Urinary bladder (tissue), 4 donors: ENCODE data around the gene TMEM60. TPM values are rescaled to one million over a fixed set of nuclear protein-coding genes. Genes with fewer than 3 reads are reported as not detected.
"Not testable (repeated sequence)": the region's sequence is repeated elsewhere in the genome, so short reads cannot be mapped to it uniquely, and the experiment has no call there.

Experiments used
- DNase-seq: peaks from one replicate; pipeline ENCODE4 v3.0.0-alpha.2; 2015; ENCODE audit errors: extremely low spot score
- H3K27ac ChIP-seq: one replicate; pipeline ENCODE4 v1.5.1; 2013; ENCODE audit warnings: low read depth, mild to moderate bottlenecking, moderate library complexity
- H3K36me3 ChIP-seq: one replicate; pipeline ENCODE4 v1.6.1; 2013; ENCODE audit warnings: mild to moderate bottlenecking, moderate library complexity; ENCODE audit not compliant: insufficient read depth
- H3K4me1 ChIP-seq: one replicate; pipeline ENCODE4 v1.6.1; 2013; ENCODE audit warnings: mild to moderate bottlenecking, moderate library complexity; ENCODE audit not compliant: insufficient read depth
- H3K4me3 ChIP-seq: one replicate; pipeline ENCODE4 v1.5.1; 2013; ENCODE audit warnings: low read depth, low read length
- WGBS: extraction: QIAGEN DNeasy Blood & Tissue Kit; methylation state at CpG from one replicate; pipeline ENCODE4 v1.1.7; 2013; 5-methylcytosine and 5-hydroxymethylcytosine counted together
- polyA plus RNA-seq: library from polyadenylated mRNA; stranded (reverse); fragments of 200-250 nt; gene quantifications from one replicate; pipeline ENCODE4 v1.2.3, GENCODE V29; 2013
- total RNA-seq: library from RNA; depleted of rRNA; stranded (reverse); fragments of >200 nt; gene quantifications from one replicate; pipeline ENCODE4 v1.2.3, GENCODE V29; 2014
- donor health status: healthy with polysubstance abuse.
- donor health status: healthy.

Gene TMEM60, protein sequence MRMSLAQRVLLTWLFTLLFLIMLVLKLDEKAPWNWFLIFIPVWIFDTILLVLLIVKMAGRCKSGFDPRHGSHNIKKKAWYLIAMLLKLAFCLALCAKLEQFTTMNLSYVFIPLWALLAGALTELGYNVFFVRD
- 23.2 TPM for total RNA-seq
- polyA plus RNA-seq: 16.1 TPM

DNA sequence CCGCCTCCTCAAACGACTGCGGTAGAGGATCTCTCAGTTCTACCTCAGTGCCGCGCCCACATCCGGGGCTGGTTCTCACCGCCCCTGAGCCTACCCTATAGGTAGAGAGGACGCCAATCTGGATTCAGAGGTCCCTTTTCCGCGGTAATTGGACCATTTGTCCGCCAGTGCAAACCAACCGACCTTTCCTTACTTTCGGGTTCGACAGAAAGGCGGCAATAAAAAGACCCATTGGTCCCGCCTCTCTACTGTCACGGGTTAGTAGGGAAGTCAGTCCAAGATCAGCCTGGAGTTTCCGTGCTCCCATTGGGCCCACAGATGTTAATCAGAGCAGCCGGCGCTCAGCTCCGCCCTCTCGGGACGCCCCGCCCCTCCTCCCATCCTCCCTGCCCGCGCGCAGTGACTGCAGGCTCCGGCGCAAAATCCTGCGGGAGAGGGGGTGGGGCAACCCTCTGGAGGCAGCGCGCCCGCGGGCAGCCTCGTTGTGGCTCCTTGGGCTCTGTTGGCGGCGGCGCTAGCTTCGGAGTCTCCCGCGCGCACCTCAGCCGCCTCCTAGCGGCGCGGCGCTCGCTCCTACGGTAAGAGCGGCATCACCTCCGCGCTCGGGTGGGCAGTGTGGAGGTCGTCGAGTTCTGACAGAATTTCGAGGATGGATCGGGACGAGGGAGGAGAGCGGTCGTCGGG, at the start of gene TMEM60, which contains the start of gene PHTF2:
TSS of gene TMEM60 (minus strand) at position 41 of the 684 bp plus-strand sequence. CDS start 4,061 bp downstream, outside the sequence.
TSS of gene PHTF2 (plus strand) at position 380 of the 684 bp plus-strand sequence.
- WGBS: under 1% methylated on average over 61 of the region's 61 CpGs
- peak; percentile 99 for DNase-seq
- Histone ChIP-seq H3K27ac (peak within 1 kb of the TSS; percentile 70), H3K36me3 (no peaks in the 10 kb centered on the region), H3K4me1 (peaks cover 1% of the 10 kb centered on the region), H3K4me3 (peak within 1 kb of the TSS; percentile 82)

DNA sequence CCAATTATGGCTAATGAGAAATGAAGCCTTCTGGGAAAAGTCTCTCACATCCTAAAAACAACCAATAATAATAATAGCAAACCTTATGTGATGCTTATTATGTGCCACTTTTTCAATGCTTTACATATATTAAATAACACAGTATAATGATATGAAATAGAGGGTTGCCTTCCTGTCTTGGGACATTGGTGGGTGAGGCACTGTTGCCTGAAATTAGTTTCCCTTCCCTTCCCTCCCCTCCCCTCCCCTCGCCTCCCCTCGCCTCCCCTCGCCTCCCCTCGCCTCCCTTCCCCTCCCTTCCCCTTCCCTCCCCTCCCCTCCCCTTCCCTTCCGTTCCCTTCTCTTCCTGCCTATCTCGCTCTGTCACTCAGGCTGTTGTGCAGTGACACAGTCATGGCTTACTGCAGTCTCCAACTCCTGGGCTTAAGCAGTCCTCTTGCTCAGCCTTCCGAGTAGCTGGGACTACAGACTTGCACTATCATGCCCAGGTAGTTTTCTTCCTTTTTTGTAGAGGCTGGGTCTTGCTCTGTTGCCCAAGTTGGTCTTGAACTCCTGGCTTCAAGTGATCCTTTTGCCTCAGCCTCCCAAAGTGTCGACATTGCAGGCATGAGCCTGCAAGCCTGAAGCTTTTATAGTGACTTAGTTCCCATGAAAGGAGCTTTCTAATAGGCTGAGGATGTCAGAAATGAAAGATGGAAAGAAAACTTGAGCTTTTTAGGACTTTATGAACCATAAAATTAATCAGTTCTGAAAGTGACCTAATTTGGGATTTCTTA, 48.3 kb upstream of the TMEM60 start:
- DNase-seq: no peak
- WGBS: 79% methylated on average over 6 of the region's 8 CpGs
- Histone ChIP-seq H3K27ac (no peak overlapping the region), H3K36me3 (no peaks in the 10 kb centered on the region), H3K4me1 (no peaks in the 10 kb centered on the region), H3K4me3 (no peak overlapping the region)

DNA sequence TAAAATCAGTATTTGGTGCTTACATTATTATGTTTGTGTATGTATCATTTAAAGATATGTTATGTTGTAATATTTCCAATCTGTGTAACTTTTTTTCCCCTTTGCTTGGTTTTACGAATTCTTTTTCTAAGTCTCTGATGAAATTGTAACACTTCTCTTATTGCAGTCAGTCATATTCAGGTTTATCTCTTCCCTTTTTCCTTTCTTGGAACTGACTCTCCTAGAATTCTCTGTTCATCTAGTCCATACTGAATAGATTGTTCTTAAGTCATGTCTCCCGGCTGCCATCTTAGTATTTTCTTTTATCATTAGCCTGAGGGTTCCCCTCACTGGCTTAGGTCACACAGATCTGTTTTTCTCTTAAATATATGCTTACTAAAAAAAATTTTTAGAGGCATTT, 45.0 kb upstream of the TMEM60 start:
- DNase-seq: no peak
- no peak overlapping the region for H3K27ac ChIP-seq
- H3K4me1 ChIP-seq: no peaks in the 10 kb centered on the region
- WGBS: 95% methylated on average over 2 of the region's 2 CpGs
- H3K36me3 ChIP-seq: no peaks in the 10 kb centered on the region
- H3K4me3 ChIP-seq: no peak overlapping the region

DNA sequence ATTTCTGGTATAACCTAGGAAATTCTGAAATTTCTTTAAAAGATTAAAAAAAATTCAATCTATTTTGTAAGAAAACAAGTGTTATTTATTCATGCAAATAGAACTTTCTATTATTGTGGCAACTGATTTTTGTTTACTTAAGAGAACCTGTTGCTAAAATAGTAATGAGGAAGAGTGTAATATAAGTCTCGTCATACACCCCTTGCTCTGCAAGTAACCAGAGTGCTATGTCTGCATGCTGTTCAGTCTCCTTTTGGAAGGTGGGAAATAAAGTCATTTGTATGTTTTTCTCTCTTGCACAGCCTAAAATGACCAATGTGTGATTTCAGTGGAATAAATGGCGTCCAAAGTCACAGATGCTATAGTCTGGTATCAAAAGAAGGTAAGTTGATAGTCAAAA, 41.7 kb upstream of the TMEM60 start:
- Histone ChIP-seq H3K36me3 (no peaks in the 10 kb centered on the region), H3K4me3 (no peak overlapping the region), H3K4me1 (no peaks in the 10 kb centered on the region), H3K27ac (no peak overlapping the region)
- DNase-seq: no peak
- WGBS: 84% methylated on average over 2 of the region's 2 CpGs

DNA sequence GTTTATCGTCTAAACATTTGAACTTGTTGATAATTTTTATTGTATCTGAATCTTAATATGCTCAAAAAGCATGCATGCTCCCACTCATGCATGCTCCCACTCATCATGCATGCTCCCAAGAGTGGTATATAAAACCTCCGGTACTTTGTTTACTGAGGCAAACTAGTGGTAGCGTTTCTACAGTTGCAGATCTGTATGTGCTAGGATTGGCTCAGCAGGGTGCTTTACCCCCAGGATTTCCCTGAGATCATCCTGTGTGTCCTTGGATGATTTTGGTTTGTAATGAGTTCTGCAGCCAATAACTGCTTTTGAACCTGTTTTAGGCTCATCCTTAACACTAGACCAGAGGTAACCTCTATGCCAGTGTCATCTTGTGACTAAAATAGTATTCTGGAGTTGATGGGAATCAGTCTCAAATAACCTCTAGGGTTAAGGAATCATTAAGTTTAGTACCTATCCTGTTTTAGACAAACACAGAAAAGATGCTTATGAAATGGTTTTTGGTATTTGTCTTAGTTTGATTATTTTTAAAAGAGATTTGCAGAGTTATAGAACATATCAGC, 40.8 kb upstream of the TMEM60 start:
- Histone ChIP-seq H3K27ac (no peak overlapping the region), H3K4me3 (no peak overlapping the region), H3K4me1 (no peaks in the 10 kb centered on the region), H3K36me3 (no peaks in the 10 kb centered on the region)
- DNase-seq: no peak
- 65% methylated on average over 3 of the region's 3 CpGs for WGBS

DNA sequence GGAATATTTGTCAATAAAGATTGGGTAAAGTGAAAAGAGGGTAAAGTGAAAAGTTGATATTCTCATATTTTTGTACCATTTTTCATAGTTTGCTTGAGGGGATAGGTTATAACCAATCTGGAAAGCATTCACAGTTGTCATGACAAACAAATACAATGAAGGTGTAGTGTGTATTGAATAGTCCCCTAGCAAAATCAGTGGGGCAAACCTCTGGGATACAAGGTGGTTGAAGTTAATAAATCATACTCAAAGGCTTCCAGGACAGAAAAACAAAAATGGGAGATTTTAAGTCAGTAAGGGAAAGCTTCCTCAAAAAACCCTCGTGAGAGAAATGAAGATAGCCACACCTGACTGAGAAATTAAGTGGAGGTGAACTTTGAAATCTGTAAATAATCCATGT, 39.7 kb upstream of the TMEM60 start:
- 89% methylated on average over 1 of the region's 1 CpG for WGBS
- Histone ChIP-seq H3K4me1 (no peaks in the 10 kb centered on the region), H3K27ac (no peak overlapping the region), H3K36me3 (no peaks in the 10 kb centered on the region), H3K4me3 (no peak overlapping the region)
- no peak for DNase-seq

DNA sequence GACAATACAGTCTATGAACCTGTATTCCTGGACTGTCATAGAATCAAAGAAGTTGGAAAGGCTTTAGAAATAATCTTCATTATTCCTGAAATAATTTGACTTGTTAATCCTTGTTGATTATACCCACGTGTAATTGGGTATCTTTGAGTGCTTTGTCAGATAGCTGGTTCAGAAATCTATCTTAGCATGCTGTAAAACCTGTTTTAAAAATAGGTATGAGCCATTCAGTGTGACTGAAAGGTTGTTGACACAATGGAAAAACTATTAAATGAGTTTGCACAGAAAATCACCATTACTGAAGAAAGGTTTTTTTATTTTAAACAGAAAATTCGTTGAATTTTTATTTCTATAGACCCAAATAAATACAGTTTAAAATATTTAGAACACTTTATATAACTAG, 39.0 kb upstream of the TMEM60 start:
- Histone ChIP-seq H3K4me1 (no peaks in the 10 kb centered on the region), H3K36me3 (no peaks in the 10 kb centered on the region), H3K4me3 (no peak overlapping the region), H3K27ac (no peak overlapping the region)
- no peak for DNase-seq
- 41% methylated on average over 2 of the region's 2 CpGs for WGBS

DNA sequence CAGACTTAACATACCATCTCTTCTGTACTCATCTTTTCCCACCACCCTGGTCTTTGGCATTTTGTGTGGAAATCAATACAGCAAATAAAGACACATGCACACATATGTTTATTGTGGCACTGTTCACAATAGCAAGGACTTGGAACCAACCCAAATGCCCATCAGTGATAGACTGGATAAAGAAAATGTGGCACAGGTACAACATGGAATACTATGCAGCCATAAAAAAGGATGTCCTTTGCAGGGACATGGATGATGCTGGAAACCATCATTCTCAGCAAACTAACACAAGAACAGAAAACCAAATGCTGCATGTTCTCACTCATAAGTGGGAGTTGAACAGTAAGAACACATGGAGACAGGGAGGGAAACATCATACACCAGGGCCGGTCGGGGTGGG, 38.2 kb upstream of the TMEM60 start:
- 96% methylated on average over 2 of the region's 2 CpGs for WGBS
- H3K36me3 ChIP-seq, H3K4me3 ChIP-seq, H3K4me1 ChIP-seq, DNase-seq, H3K27ac ChIP-seq: not testable (repeated sequence)

DNA sequence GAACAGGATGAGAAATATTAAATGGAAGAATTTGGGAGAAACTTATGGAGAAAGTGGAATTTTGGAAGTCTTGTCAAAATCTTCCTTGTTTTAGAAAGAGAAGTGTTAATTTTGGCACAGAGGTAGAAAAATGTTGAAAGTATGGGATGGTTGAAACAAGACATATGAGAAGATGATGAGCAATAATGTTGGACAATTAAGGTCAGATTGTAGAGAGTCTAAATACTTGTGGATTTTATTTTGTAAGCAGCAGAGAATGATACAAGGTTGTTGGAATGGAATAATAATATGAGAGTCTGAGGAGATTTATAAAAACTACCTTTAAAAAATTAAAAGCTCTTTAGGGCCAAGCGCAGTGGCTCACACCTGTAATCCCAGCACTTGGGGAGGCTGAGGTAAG, 34.9 kb upstream of the TMEM60 start:
- H3K36me3 ChIP-seq: no peaks in the 10 kb centered on the region
- H3K4me1 ChIP-seq: no peaks in the 10 kb centered on the region
- WGBS: 98% methylated on average over 1 of the region's 1 CpG
- DNase-seq: no peak
- no peak overlapping the region for H3K27ac ChIP-seq
- H3K4me3 ChIP-seq: no peak overlapping the region

DNA sequence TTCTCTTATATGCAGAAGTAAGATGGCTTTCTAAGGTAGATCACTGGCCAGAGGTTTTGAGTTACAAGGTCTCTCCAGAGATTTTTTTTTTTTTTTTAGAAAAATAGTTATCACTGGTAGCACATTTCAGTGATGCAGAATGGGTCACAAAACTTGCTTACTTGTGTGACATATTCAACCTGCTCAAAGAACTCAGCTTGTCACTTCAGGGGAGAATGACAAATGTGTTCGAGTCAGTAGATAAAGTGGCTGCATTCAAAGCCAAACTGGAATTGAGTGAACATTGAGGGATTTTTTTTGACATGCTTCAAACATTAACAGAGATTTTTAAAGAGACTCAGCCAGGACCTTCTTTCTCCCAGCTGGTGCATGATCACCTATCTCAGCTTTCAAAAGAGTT, 33.7 kb upstream of the TMEM60 start:
- DNase-seq: no peak
- H3K36me3 ChIP-seq: no peaks in the 10 kb centered on the region
- no peak overlapping the region for H3K27ac ChIP-seq
- no peaks in the 10 kb centered on the region for H3K4me1 ChIP-seq
- no peak overlapping the region for H3K4me3 ChIP-seq
- WGBS: 81% methylated on average over 1 of the region's 1 CpG

DNA sequence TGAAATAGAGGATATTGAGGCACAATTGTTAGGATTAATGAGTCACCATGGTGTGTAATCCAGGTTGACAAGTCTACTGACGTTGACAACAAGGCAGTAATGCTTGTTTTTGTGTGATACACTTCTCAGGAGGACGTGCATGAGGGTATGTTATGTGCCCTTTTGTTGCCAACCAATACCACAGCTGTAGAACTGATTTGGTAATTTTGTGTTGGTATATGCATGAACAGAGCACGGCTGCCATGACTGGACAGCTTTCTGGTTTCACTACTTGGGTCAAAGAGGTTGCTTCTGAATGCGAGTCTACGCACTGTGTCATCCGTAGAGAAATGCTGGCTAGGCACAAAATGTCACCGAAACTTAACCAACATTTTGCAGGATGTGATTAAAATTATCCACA, 33.2 kb upstream of the TMEM60 start:
- no peak overlapping the region for H3K4me3 ChIP-seq
- H3K27ac ChIP-seq: no peak overlapping the region
- no peaks in the 10 kb centered on the region for H3K4me1 ChIP-seq
- WGBS: 92% methylated on average over 7 of the region's 7 CpGs
- DNase-seq: no peak
- no peaks in the 10 kb centered on the region for H3K36me3 ChIP-seq

DNA sequence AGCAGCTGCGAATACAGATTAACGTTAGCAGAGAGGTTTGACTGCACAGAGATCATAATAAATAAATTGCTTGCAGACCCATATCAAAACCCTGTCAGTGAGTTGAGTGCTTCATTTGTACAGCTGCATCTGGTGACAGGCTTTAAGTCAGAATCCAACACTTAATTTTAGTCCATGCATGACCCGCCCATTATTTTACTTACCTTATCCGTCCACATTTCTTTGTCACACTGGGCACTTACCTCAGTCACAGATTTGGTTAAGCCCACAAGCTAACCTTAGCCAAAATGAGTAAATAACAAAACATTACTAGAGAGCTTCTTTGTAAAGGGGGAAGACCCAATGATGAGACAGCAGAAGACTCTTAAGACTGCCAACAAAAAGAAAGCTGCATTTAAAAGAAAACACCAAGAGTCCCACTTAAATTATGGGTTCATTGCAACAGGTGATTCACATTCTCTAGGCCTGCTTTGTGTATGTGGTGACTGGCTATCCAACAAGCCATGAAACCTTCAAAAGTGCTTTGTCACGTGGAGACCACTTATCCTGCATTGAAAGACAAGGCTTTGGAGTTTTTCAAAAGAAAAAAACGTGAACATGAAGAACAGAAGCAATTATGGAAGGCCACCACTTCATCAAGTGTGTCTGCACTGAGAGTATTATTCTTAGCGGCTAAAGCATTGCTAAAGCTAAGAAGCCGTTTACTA, 32.6 kb upstream of the TMEM60 start:
- 88% methylated on average over 8 of the region's 8 CpGs for WGBS
- H3K4me1 ChIP-seq: no peaks in the 10 kb centered on the region
- H3K27ac ChIP-seq: no peak overlapping the region
- H3K36me3 ChIP-seq: no peaks in the 10 kb centered on the region
- no peak for DNase-seq
- no peak overlapping the region for H3K4me3 ChIP-seq

DNA sequence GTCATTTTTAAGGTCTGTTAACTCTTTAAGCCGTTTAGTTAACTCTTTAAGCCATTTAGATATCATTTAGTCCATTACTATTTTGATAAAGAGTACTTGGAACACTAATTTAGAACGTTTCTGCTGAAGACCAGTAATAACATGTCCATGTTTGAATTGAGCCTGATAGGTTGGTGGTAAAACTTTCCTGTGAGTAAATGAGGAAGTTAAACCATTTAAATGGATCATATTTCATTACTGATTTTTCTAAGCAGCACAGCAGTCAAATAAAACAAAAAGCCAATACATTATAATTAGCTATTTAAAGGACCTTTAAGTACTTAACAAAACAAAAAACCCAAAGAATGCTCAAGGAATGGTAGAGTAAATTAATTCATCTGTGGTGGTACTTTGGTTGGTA, 29.8 kb upstream of the TMEM60 start:
- WGBS: 62% methylated on average over 2 of the region's 2 CpGs
- DNase-seq: no peak

More for the DNA sequence above, 29.8 kb upstream of the TMEM60 start:
- Histone ChIP-seq H3K27ac (no peak overlapping the region), H3K36me3 (no peaks in the 10 kb centered on the region), H3K4me3 (no peak overlapping the region), H3K4me1 (no peaks in the 10 kb centered on the region)
